Esophagus squamous epithelium (tissue), 5 donors: ENCODE results near the gene PCDHA1. TPM values are rescaled to one million over a fixed set of nuclear protein-coding genes. Genes with fewer than 3 reads are reported as not detected.
A peak's percentile ranks its signal among the peaks of the same experiment; 100 is the strongest.

Experiments used
- DNase-seq: peaks from one replicate; lab custom pipeline; 2025; lab: John Stamatoyannopoulos, UW
- H3K27ac ChIP-seq, 4 donors: fragments of 200-600 bp; sonication (generic); one replicate each; pipeline ENCODE4 v1.5.1; 2016 to 2019; ENCODE audit warnings: mild to moderate bottlenecking in 1 of 4
- H3K27me3 ChIP-seq, 4 donors: fragments of 200-600 bp; sonication (generic); 1 replicate in 3 of 4; 2 replicates in 1 of 4; pipeline versions ENCODE4 v1.5.1 to v1.6.0; 2017 to 2021; ENCODE audit warnings: antibody characterized with exemption in 1 of 4
- H3K36me3 ChIP-seq, 3 donors: fragments of 200-600 bp; sonication (generic); one replicate each; pipeline ENCODE4 v1.5.1; 2016 to 2019
- H3K4me1 ChIP-seq, 3 donors: fragments of 200-600 bp; sonication (generic); one replicate each; pipeline ENCODE4 v1.5.1; 2017 to 2019
- H3K4me3 ChIP-seq, 4 donors: fragments of 200-600 bp; sonication (generic); 1 replicate in 3 of 4; 2 replicates in 1 of 4; pipeline ENCODE4 v1.5.1; 2016 to 2019; ENCODE audit warnings: mild to moderate bottlenecking in 2 of 4, moderate library complexity in 1 of 4
- H3K9me3 ChIP-seq, 3 donors: fragments of 200-600 bp; sonication (generic); one replicate each; pipeline ENCODE4 v1.5.1; 2016 to 2019
- POLR2A ChIP-seq, 4 donors: fragments of 450-650 bp; IDR thresholded peaks; one replicate each; pipeline ENCODE4 v1.6.1; 2017; ENCODE audit warnings: antibody characterized with exemption in 4 of 4, mild to moderate bottlenecking in 4 of 4, moderate library complexity in 3 of 4
- WGBS, 2 donors: methylation state at CpG; one replicate each; pipeline ENCODE4 v1.1.5; 2018; 5-methylcytosine and 5-hydroxymethylcytosine counted together
- intact Hi-C: fragments of 100-400 bp; cut with DNase I; formaldehyde crosslinking; loops from one replicate; pipeline ENCODE4 v1.15.0; 2022
- total RNA-seq, 4 donors: library from RNA; depleted of rRNA; stranded (reverse); fragments of >200 nt; gene quantifications; one replicate each; pipeline ENCODE4 v1.1.0, GENCODE V29; 2016
- TF ChIP-seq, protein P1 (sequence below), 6 experiments: fragments of 450-650 bp in 4 of 6; fragments of 200-600 bp in 2 of 6; sonication (generic) in 2 of 6; IDR thresholded peaks; one replicate each; pipeline ENCODE4 v1.5.1; 2016 to 2019; ENCODE audit warnings: antibody characterized with exemption in 6 of 6, mild to moderate bottlenecking in 4 of 6, moderate library complexity in 4 of 6
- donor health status: DM: yes; HTN: yes; CAD: no.

The PCDHA1 gene
- total RNA-seq, 4 donors from 2014 or later, result not detected

- H3K4me3 ChIP-seq, result no peak overlapping the region
- no peak for DNase-seq
- 70% methylated on average over 3 of the region's 3 CpGs for WGBS, 2 donors
- no peaks in the 10 kb centered on the region for H3K9me3 ChIP-seq
- intact Hi-C loops, result no loop called here
- H3K4me1 ChIP-seq, result peaks cover 0 to 18% (median 10%) of the 10 kb centered on the region in 3 donors
- TF ChIP-seq, protein P1, sequence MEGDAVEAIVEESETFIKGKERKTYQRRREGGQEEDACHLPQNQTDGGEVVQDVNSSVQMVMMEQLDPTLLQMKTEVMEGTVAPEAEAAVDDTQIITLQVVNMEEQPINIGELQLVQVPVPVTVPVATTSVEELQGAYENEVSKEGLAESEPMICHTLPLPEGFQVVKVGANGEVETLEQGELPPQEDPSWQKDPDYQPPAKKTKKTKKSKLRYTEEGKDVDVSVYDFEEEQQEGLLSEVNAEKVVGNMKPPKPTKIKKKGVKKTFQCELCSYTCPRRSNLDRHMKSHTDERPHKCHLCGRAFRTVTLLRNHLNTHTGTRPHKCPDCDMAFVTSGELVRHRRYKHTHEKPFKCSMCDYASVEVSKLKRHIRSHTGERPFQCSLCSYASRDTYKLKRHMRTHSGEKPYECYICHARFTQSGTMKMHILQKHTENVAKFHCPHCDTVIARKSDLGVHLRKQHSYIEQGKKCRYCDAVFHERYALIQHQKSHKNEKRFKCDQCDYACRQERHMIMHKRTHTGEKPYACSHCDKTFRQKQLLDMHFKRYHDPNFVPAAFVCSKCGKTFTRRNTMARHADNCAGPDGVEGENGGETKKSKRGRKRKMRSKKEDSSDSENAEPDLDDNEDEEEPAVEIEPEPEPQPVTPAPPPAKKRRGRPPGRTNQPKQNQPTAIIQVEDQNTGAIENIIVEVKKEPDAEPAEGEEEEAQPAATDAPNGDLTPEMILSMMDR (IDR thresholded peaks at IDR 0.05), result no peak
- no peak for TF ChIP-seq POLR2A (IDR thresholded peaks at IDR 0.05)
- H3K27ac ChIP-seq, result no peak overlapping the region
- H3K27me3 ChIP-seq, result peaks cover 0 to 57% (median 0%) of the 10 kb centered on the region in 4 donors
- no peaks in the 10 kb centered on the region for H3K36me3 ChIP-seq
These were observed 178.4 kb downstream of the PCDHA1 start for GRCh38 chr5:140964356-140964755.

GRCh38 chr5:140965905-140966292 is 180.0 kb downstream of the PCDHA1 start:
- peak overlapping the region; percentile 31 to 67 (median 47) for H3K4me3 ChIP-seq
- H3K27ac ChIP-seq, result no peak overlapping the region
- no peak for DNase-seq
- no peaks in the 10 kb centered on the region for H3K36me3 ChIP-seq
- no peaks in the 10 kb centered on the region for H3K9me3 ChIP-seq
- H3K4me1 ChIP-seq, result peaks cover 0 to 18% (median 10%) of the 10 kb centered on the region in 3 donors
- peaks cover 0 to 57% (median 0%) of the 10 kb centered on the region in 4 donors for H3K27me3 ChIP-seq
- 7 to 15% methylated on average over 6 to 7 of the region's 9 CpGs for WGBS, 2 donors
- intact Hi-C loops, result no loop called here
- TF ChIP-seq POLR2A (IDR thresholded peaks at IDR 0.05), result no peak
- TF ChIP-seq, protein P1 (IDR thresholded peaks at IDR 0.05), result no peak

- Histone ChIP-seq H3K4me1 (peaks cover 0 to 18% (median 10%) of the 10 kb centered on the region in 3 donors), H3K4me3 (peak within 1 kb of the TSS; percentile 31 to 67 (median 47)), H3K27me3 (peaks cover 0 to 57% (median 0%) of the 10 kb centered on the region in 4 donors), H3K9me3 (no peaks in the 10 kb centered on the region), H3K36me3 (no peaks in the 10 kb centered on the region), H3K27ac (no peak within 1 kb of the TSS)
- no peak for DNase-seq
- no peak for TF ChIP-seq POLR2A (IDR thresholded peaks at IDR 0.05)
- TF ChIP-seq, protein P1 (IDR thresholded peaks at IDR 0.05), result no peak
- WGBS, 2 donors, result 4% methylated on average over 21 of the region's 80 CpGs; no CpG with 5 or more reads in 1 of the 2 donors
- intact Hi-C loops, result no loop called here
These were observed 180.6 kb downstream of the PCDHA1 start, which contains the start of gene PCDHAC2 for GRCh38 chr5:140966293-140967225. TSS of gene PCDHAC2 (plus strand) at chr5:140966476. CDS start at chr5:140966767, 291 bp downstream.

- DNase-seq, result no peak
- Histone ChIP-seq H3K36me3 (no peaks in the 10 kb centered on the region), H3K27me3 (peaks cover 0 to 52% (median 0%) of the 10 kb centered on the region in 4 donors), H3K9me3 (no peaks in the 10 kb centered on the region), H3K27ac (no peak overlapping the region), H3K4me1 (peaks cover 0 to 18% (median 10%) of the 10 kb centered on the region in 3 donors), H3K4me3 (peak overlapping the region in 3 of 4 donors; percentile 43 to 67 (median 51))
- intact Hi-C loops, result no loop called here
- WGBS, 2 donors, result 34 to 100% methylated on average over 1 to 3 of the region's 34 CpGs
- TF ChIP-seq POLR2A (IDR thresholded peaks at IDR 0.05), result no peak
- TF ChIP-seq, protein P1 (IDR thresholded peaks at IDR 0.05), result no peak
These were observed 181.4 kb downstream of the PCDHA1 start for GRCh38 chr5:140967226-140967893.
